Measurements from ENCODE around the gene LRP10. TPM values are rescaled to one million over a fixed set of nuclear protein-coding genes. Genes with fewer than 3 reads are reported as not detected.

The LRP10 gene
- polyA plus RNA-seq, 1 experiment: 87.8 TPM

GRCh38 chr14:22882529-22883172 is 11.1 kb downstream of the LRP10 start:
- ChIA-PET CTCF (interaction anchor here (0.6 to 9.1 kb wide), 8 partner anchors 10 to 1554 kb away, joined by 3 to 110 read pairs (median 6); partner anchors contain the start of gene LRP10), POLR2A (interaction anchor here (0.6 to 0.8 kb wide), 3 partner anchors 10 to 311 kb away, joined by 3 to 10 read pairs (median 3); no protein-coding TSS in a partner anchor)
- H3K4me3 ChIP-seq (ENCODE audit: low read depth, low read length): no peak overlapping the region
- no peak for TF ChIP-seq CTCF (IDR thresholded peaks at IDR 0.05; ENCODE audit: low read depth, low read length)
- no peaks in the 10 kb centered on the region for H3K27me3 ChIP-seq (ENCODE audit: control insufficient read depth, insufficient read depth, low read length)
- DNase-seq (ENCODE audit: low read depth, low spot score): no peak
- H3K9me3 ChIP-seq (ENCODE audit: control insufficient read depth, insufficient read depth, low read length): no peaks in the 10 kb centered on the region
- H3K27ac ChIP-seq (ENCODE audit: low read depth, low read length): no peak overlapping the region

GRCh38 chr14:22883173-22883976 is 11.8 kb downstream of the LRP10 start, which contains the start of gene REM2:
Gene REM2 (plus strand): TSS chr14:22883222. CDS start chr14:22883288, 66 bp downstream.
- ChIA-PET POLR2A (interaction anchor here (0.6 to 0.8 kb wide), 3 partner anchors 9 to 293 kb away, joined by 3 to 6 read pairs (median 3); no protein-coding TSS in a partner anchor), CTCF (interaction anchor here (0.8 to 9.1 kb wide), 7 partner anchors 11 to 327 kb away, joined by 3 to 110 read pairs (median 8); partner anchors contain the start of gene LRP10)
- no peak within 1 kb of the TSS for H3K4me3 ChIP-seq (ENCODE audit: low read depth, low read length)
- no peak for TF ChIP-seq CTCF (IDR thresholded peaks at IDR 0.05; ENCODE audit: low read depth, low read length)
- H3K27me3 ChIP-seq (ENCODE audit: control insufficient read depth, insufficient read depth, low read length): no peaks in the 10 kb centered on the region
- no peaks in the 10 kb centered on the region for H3K9me3 ChIP-seq (ENCODE audit: control insufficient read depth, insufficient read depth, low read length)
- DNase-seq (ENCODE audit: low read depth, low spot score): no peak
- H3K27ac ChIP-seq (ENCODE audit: low read depth, low read length): no peak within 1 kb of the TSS

DNA sequence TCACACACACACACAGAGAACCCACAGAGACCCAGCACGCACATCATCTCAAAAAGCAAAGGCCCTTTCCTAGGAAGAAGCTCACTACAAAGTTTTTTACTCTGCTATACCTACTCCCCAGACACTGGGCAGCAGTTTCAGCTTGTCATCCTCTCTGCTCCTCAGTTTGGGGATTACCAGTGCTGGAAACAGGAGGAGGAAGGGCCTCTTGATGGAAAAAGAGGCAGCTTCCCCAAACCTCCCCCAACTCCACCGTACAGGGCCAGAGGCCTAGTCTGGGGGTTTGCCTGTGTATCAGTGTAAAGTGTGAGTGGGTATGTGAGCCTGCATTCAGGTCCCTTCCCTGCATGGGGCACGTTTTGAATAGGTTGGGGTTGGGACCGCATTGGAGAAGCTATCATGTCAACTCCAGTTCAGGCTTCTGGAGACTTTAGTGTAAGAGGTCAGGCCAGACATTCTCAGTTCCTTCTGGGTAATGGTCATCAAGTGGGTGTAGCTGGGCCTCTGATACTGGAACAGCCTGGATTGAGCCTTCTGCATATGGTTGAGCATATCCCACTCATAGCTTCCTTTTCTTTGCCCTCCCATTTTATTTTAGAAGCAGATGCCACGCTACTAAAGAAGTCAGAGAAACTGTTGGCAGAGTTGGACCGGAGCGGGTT is 12.7 kb downstream of the LRP10 start:
- no peaks in the 10 kb centered on the region for H3K9me3 ChIP-seq (ENCODE audit: control insufficient read depth, insufficient read depth, low read length)
- TF ChIP-seq CTCF (IDR thresholded peaks at IDR 0.05; ENCODE audit: low read depth, low read length): no peak
- H3K27me3 ChIP-seq (ENCODE audit: control insufficient read depth, insufficient read depth, low read length): no peaks in the 10 kb centered on the region
- no peak overlapping the region for H3K27ac ChIP-seq (ENCODE audit: low read depth, low read length)
- no peak overlapping the region for H3K4me3 ChIP-seq (ENCODE audit: low read depth, low read length)
- ChIA-PET CTCF (interaction anchor here (0.9 to 9.1 kb wide), 5 partner anchors 12 to 327 kb away, joined by 3 to 110 read pairs (median 8); partner anchors contain the start of gene LRP10), POLR2A (no interaction called here)
- DNase-seq (ENCODE audit: low read depth, low spot score): no peak

DNA sequence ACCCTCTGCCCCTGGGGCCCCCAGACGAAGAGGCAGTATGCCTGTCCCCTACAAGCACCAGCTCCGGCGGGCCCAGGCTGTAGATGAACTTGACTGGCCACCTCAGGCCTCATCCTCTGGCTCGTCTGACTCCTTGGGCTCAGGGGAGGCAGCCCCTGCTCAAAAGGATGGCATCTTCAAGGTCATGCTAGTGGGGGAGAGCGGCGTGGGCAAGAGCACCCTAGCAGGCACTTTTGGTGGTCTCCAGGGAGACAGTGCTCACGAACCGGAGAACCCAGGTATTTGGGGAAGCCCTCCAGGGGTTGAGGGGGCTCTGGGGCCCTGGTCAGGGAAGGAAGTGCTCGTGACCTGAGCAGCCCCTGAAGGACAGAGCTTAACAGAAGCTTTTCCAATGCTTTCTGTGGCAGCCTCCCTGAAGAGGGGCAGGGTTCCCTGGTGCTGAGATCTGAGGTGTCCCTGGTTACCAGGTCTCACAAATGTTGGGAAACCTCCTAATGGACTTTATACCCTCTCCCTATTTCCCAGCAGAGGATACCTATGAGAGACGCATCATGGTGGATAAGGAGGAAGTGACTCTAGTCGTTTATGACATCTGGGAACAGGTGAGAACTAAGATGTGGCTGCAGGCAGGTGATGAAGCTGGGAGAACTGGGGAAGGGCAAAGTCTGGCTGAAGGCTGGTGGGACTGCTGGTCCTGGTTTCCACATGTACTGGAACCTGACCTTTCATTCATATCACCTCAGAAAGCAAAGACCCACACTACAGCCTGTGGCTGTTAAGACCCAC is 13.4 kb downstream of the LRP10 start:
- H3K27ac ChIP-seq (ENCODE audit: low read depth, low read length): no peak overlapping the region
- ChIA-PET CTCF (interaction anchor here (0.7 to 9.1 kb wide), 7 partner anchors 12 to 328 kb away, joined by 3 to 110 read pairs (median 4); partner anchors contain the start of gene LRP10), POLR2A (interaction anchor here (0.6 kb wide), 1 partner anchor 22 kb away, joined by 3 read pairs; no protein-coding TSS in a partner anchor)
- H3K9me3 ChIP-seq (ENCODE audit: control insufficient read depth, insufficient read depth, low read length): no peaks in the 10 kb centered on the region
- TF ChIP-seq CTCF (IDR thresholded peaks at IDR 0.05; ENCODE audit: low read depth, low read length): no peak
- no peak overlapping the region for H3K4me3 ChIP-seq (ENCODE audit: low read depth, low read length)
- no peak for DNase-seq (ENCODE audit: low read depth, low spot score)
- H3K27me3 ChIP-seq (ENCODE audit: control insufficient read depth, insufficient read depth, low read length): no peaks in the 10 kb centered on the region
